Karpas-422 (cell line): ENCODE data around the gene SLCO4A1. TPM values are rescaled to one million over a fixed set of nuclear protein-coding genes. Genes with fewer than 3 reads are reported as not detected.

Experiments
- DNase-seq: peaks from one replicate; pipeline ENCODE4 v3.0.0-alpha.2; 2015
- H2AFZ ChIP-seq: fragments of 200-600 bp; sonication (generic); 2 replicates; pipeline ENCODE4 v1.6.1; 2014; ENCODE audit warnings: antibody characterized with exemption, low read length, mixed read lengths
- H3K27ac ChIP-seq: fragments of 200-600 bp; sonication (generic); 2 replicates; pipeline ENCODE4 v1.5.1; 2014; ENCODE audit warnings: mild to moderate bottlenecking, low read length, moderate library complexity
- H3K27me3 ChIP-seq: fragments of 200-600 bp; sonication (generic); 2 replicates; pipeline ENCODE4 v1.6.1; 2014; ENCODE audit warnings: low read length, mixed read lengths
- H3K36me3 ChIP-seq: fragments of 200-600 bp; sonication (generic); 2 replicates; pipeline ENCODE4 v1.6.1; 2014; ENCODE audit warnings: low read length, mixed read lengths; ENCODE audit not compliant: insufficient read depth
- H3K4me1 ChIP-seq: fragments of 200-600 bp; sonication (generic); 2 replicates; pipeline ENCODE4 v1.6.1; 2014; ENCODE audit warnings: mild to moderate bottlenecking, low read length, mixed read lengths
- H3K4me2 ChIP-seq: fragments of 200-600 bp; sonication (generic); 2 replicates; pipeline ENCODE4 v1.6.1; 2014; ENCODE audit warnings: low read length, low read depth, mild to moderate bottlenecking; ENCODE audit not compliant: poor library complexity, severe bottlenecking
- H3K4me3 ChIP-seq: fragments of 200-600 bp; sonication (generic); 2 replicates; pipeline ENCODE4 v1.5.1; 2014; ENCODE audit warnings: mild to moderate bottlenecking, antibody characterized with exemption, low read length, mixed read lengths
- H3K79me2 ChIP-seq: fragments of 200-600 bp; sonication (generic); 2 replicates; pipeline ENCODE4 v1.6.1; 2014; ENCODE audit warnings: mild to moderate bottlenecking, low read length, mixed read lengths
- H3K9ac ChIP-seq: fragments of 200-600 bp; sonication (generic); 2 replicates; pipeline ENCODE4 v1.6.0; 2014; ENCODE audit warnings: low read length
- H3K9me2 ChIP-seq: fragments of 200-600 bp; sonication (generic), shearing (Covaris generic); replicated peaks from 2 replicates; pipeline ENCODE4 v1.6.0; 2014; ENCODE audit warnings: mild to moderate bottlenecking, low read length, moderate library complexity; ENCODE audit not compliant: insufficient read depth
- H3K9me3 ChIP-seq: fragments of 300-700, 200-600 bp; sonication (generic); 2 replicates; pipeline ENCODE4 v1.6.1; 2014; ENCODE audit warnings: low read length, mixed read lengths
- H4K20me1 ChIP-seq: fragments of 200-600 bp; sonication (generic); 2 replicates; pipeline ENCODE4 v1.6.1; 2014; ENCODE audit warnings: mild to moderate bottlenecking, antibody characterized with exemption, low read length, low read depth; ENCODE audit not compliant: insufficient read depth
- total RNA-seq: library from RNA; depleted of rRNA; stranded (reverse); fragments of >200 nt; shearing (Covaris generic); gene quantifications from 2 replicates; pipeline ENCODE4 v1.2.3, GENCODE V29; 2014; ENCODE audit warnings: low replicate concordance

Gene SLCO4A1
- total RNA-seq, 1 experiment from 2014 or later: not detected

GRCh38 chr20:62616728-62617621 lies 25.3 kb upstream of the SLCO4A1 start:
- Histone ChIP-seq H3K27ac (no peak overlapping the region), H3K4me3 (no peak overlapping the region), H3K79me2 (no peaks in the 10 kb centered on the region), H3K27me3 (no peaks in the 10 kb centered on the region), H3K36me3 (no peaks in the 10 kb centered on the region), H3K4me1 (no peaks in the 10 kb centered on the region), H3K4me2 (no peak overlapping the region), H3K9me2 (no peaks in the 10 kb centered on the region), H4K20me1 (no peaks in the 10 kb centered on the region), H3K9me3 (no peaks in the 10 kb centered on the region), H2AFZ (no peak overlapping the region), H3K9ac (no peak overlapping the region)
- DNase-seq: peak; percentile 83

GRCh38 chr20:62617711-62618483 lies 24.4 kb upstream of the SLCO4A1 start:
- Histone ChIP-seq H3K9me3 (no peaks in the 10 kb centered on the region), H2AFZ (no peak overlapping the region), H4K20me1 (no peaks in the 10 kb centered on the region), H3K4me2 (no peak overlapping the region), H3K4me3 (no peak overlapping the region), H3K36me3 (no peaks in the 10 kb centered on the region), H3K27ac (no peak overlapping the region), H3K9me2 (no peaks in the 10 kb centered on the region), H3K79me2 (no peaks in the 10 kb centered on the region), H3K4me1 (no peaks in the 10 kb centered on the region), H3K9ac (no peak overlapping the region), H3K27me3 (no peaks in the 10 kb centered on the region)
- DNase-seq: no peak

DNA sequence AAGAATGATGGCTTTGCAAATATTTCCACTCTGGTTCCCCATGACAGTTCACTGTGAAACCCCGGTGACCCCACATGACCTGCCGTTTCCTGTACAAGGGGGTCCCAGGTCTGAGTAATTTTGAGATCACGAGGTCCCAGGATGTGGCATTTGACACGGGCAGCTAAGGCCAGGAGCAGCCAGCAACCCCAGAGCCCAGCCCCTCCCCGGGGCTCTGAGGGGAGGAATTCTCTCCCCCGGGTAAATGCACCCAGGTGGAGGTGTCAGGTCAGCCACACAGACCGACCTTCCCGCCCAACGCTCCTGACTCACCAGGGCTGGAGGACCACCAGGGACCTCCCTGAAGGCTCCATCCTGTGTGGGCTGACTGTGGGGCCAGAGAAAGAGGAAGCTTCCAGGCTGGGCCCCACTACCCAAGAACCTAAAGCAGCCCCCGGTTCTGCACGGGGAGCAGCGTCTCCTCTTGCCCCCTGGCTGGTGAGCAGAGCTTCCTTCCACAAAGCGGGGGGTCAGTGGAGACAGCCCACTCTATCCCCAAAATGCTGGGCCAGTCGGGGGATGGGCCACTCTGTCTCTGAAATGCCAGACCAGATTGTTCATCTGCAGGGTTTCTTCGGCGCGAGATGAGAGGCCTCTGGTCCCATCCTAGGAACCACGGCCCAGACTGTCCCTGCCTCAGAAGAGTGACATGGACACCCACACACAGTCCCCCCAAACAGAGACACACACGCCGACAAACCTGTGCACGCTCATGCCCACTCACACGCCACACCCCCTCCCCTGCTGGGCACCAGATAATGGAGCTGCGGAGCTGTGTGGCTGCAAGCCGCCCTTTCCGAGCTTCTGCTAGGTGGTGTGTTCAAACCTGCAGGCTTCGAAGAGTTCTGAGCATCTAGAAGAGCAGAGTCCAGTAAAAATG lies 23.4 kb upstream of the SLCO4A1 start:
- H3K9me3 ChIP-seq: no peaks in the 10 kb centered on the region
- H3K27me3 ChIP-seq: no peaks in the 10 kb centered on the region
- no peaks in the 10 kb centered on the region for H3K9me2 ChIP-seq
- no peak for DNase-seq
- no peak overlapping the region for H2AFZ ChIP-seq
- no peak overlapping the region for H3K4me3 ChIP-seq
- H3K79me2 ChIP-seq: no peaks in the 10 kb centered on the region
- no peak overlapping the region for H3K27ac ChIP-seq
- no peak overlapping the region for H3K4me2 ChIP-seq
- no peaks in the 10 kb centered on the region for H4K20me1 ChIP-seq
- no peaks in the 10 kb centered on the region for H3K36me3 ChIP-seq
- peaks cover 9% of the 10 kb centered on the region for H3K4me1 ChIP-seq
- no peak overlapping the region for H3K9ac ChIP-seq

GRCh38 chr20:62620625-62621024 lies 21.7 kb upstream of the SLCO4A1 start:
- no peaks in the 10 kb centered on the region for H3K79me2 ChIP-seq
- H3K36me3 ChIP-seq: no peaks in the 10 kb centered on the region
- H2AFZ ChIP-seq: no peak overlapping the region
- H3K9me2 ChIP-seq: no peaks in the 10 kb centered on the region
- H3K27ac ChIP-seq: no peak overlapping the region
- H3K4me2 ChIP-seq: no peak overlapping the region
- no peak overlapping the region for H3K9ac ChIP-seq
- no peak for DNase-seq
- H3K4me3 ChIP-seq: no peak overlapping the region
- H3K4me1 ChIP-seq: peaks cover 17% of the 10 kb centered on the region
- H3K27me3 ChIP-seq: no peaks in the 10 kb centered on the region
- no peaks in the 10 kb centered on the region for H4K20me1 ChIP-seq
- no peaks in the 10 kb centered on the region for H3K9me3 ChIP-seq

DNA sequence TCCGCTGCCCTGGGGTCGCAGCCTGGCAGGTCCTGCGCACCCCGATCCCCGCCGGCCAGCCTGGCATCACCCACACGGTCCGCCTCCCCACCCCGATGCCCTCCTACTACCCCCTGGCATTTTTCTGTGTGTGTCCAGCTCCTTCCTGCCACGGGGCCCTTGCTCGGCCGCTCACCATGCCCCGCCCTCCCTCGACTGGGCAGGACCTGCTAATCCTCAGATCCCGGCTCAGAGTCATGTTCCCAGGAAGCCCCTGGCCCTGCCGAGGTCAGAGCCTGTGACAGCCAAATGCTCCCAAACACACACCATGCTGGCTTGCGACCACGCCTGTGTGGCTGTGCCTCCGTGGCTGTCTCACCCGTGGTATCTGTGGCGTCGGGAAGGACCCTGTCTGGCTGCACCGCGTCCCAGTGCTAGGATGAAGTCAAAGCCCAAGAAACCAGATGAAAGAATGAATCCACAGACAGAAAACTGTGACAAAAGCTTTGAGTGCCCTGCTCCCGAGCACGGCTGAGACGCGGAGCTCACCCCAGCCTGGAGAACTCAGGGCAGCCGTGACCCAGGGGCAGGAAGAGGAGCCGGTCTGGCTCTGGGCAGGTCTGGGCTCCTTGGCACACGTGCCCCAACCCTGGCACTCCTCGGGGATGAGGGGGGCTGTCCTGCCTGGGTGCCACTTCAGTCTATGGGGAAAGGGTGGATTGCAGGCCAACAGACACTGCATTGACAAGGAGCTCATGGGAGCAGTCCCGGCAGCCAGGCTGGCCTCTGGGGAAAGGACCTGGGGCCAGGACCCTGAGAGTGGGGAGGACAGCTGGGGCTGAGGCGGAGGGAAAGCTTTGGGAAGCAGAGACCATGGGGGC lies 20.8 kb upstream of the SLCO4A1 start:
- H3K79me2 ChIP-seq: no peaks in the 10 kb centered on the region
- no peaks in the 10 kb centered on the region for H4K20me1 ChIP-seq
- no peak overlapping the region for H3K4me2 ChIP-seq
- H3K9ac ChIP-seq: no peak overlapping the region
- H2AFZ ChIP-seq: no peak overlapping the region
- H3K9me2 ChIP-seq: no peaks in the 10 kb centered on the region
- H3K27ac ChIP-seq: no peak overlapping the region
- H3K36me3 ChIP-seq: no peaks in the 10 kb centered on the region
- no peak overlapping the region for H3K4me3 ChIP-seq
- H3K9me3 ChIP-seq: no peaks in the 10 kb centered on the region
- DNase-seq: no peak
- no peaks in the 10 kb centered on the region for H3K27me3 ChIP-seq
- H3K4me1 ChIP-seq: peaks cover 17% of the 10 kb centered on the region

GRCh38 chr20:62622178-62622876 lies 20.0 kb upstream of the SLCO4A1 start:
- Histone ChIP-seq H3K9ac (no peak overlapping the region), H3K27ac (no peak overlapping the region), H2AFZ (no peak overlapping the region)

GRCh38 chr20:62622877-62623487 lies 19.3 kb upstream of the SLCO4A1 start:
- Histone ChIP-seq H3K36me3 (no peaks in the 10 kb centered on the region), H4K20me1 (no peaks in the 10 kb centered on the region), H3K27ac (no peak overlapping the region), H2AFZ (no peak overlapping the region), H3K27me3 (no peaks in the 10 kb centered on the region), H3K4me2 (peak overlapping the region; percentile 47), H3K9me2 (no peaks in the 10 kb centered on the region), H3K4me1 (peaks cover 17% of the 10 kb centered on the region), H3K79me2 (no peaks in the 10 kb centered on the region), H3K4me3 (peak overlapping the region; percentile 3; the same call in 1 of the 2 replicates), H3K9ac (0 out of 2 replicates have a peak overlapping the region, but pooled peaks have one; percentile 23), H3K9me3 (no peaks in the 10 kb centered on the region)
- DNase-seq: no peak

More at GRCh38 chr20:62622178-62622876, 20.0 kb upstream of the SLCO4A1 start:
- peaks cover 17% of the 10 kb centered on the region for H3K4me1 ChIP-seq
- no peaks in the 10 kb centered on the region for H3K9me2 ChIP-seq
- H3K27me3 ChIP-seq: no peaks in the 10 kb centered on the region
- H4K20me1 ChIP-seq: no peaks in the 10 kb centered on the region
- H3K4me2 ChIP-seq: no peak overlapping the region
- H3K4me3 ChIP-seq: no peak overlapping the region
- H3K9me3 ChIP-seq: no peaks in the 10 kb centered on the region
- no peaks in the 10 kb centered on the region for H3K79me2 ChIP-seq
- DNase-seq: no peak
- no peaks in the 10 kb centered on the region for H3K36me3 ChIP-seq
